CD4-positive, alpha-beta T cell treated with Interleukin-12 subunit alpha and Interleukin-12 subunit beta, for 1 hour (primary cell): ENCODE results near the gene CISH.

ENCODE experiments used
- DNase-seq: peaks from one replicate; pipeline ENCODE4 v3.0.0-alpha.2; 2020

The CISH gene

GRCh38 chr3:50635066-50635465 lies 23.5 kb upstream of the CISH start:
- DNase-seq = no peak

GRCh38 chr3:50633230-50633790 lies 21.7 kb upstream of the CISH start:
- no peak for DNase-seq

GRCh38 chr3:50632450-50632849 lies 20.9 kb upstream of the CISH start:
- peak; percentile 11 for DNase-seq

- no peak for DNase-seq
Measured at GRCh38 chr3:50630877-50631276, 19.3 kb upstream of the CISH start.

DNA sequence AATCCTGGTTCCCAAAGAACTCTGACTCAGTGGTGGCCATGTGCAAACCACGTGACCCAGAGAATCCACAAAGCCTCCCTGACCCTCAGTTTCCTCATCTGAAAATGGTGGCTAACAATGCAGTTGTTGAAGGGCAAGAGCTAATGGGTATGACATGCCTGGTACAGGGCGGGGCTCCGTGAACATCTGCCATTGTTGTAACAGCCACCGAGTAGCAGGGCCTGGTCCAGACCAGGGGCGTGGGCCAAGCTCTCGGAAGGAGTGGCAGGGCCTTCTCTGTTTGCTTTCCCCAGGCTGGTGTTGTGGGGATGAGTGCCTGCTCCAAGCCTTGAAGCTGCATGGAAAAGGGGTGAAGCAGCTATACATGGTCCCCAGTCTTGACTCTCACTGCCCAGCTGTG lies 18.8 kb upstream of the CISH start:
- DNase-seq = no peak

DNA sequence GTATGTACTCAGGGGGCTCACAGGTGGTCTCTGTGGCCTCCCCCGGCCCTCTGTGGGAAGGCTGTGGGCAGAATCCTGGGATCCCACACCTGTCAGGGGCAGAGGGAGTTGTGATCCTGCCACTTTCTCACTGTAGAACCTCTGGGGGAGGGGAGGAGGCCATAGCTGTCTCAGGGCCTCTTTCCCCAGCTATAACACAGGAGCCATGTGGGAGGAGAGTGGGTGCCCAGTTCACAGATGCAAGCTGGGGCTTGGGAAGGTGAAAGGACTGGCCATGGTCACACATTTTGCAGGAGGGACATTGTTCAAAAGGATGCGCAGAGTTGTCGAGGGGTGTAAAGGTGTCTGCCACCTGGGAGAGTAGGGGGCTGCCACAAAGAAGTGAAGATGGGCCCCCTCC lies 17.0 kb upstream of the CISH start:
- no peak for DNase-seq

DNA sequence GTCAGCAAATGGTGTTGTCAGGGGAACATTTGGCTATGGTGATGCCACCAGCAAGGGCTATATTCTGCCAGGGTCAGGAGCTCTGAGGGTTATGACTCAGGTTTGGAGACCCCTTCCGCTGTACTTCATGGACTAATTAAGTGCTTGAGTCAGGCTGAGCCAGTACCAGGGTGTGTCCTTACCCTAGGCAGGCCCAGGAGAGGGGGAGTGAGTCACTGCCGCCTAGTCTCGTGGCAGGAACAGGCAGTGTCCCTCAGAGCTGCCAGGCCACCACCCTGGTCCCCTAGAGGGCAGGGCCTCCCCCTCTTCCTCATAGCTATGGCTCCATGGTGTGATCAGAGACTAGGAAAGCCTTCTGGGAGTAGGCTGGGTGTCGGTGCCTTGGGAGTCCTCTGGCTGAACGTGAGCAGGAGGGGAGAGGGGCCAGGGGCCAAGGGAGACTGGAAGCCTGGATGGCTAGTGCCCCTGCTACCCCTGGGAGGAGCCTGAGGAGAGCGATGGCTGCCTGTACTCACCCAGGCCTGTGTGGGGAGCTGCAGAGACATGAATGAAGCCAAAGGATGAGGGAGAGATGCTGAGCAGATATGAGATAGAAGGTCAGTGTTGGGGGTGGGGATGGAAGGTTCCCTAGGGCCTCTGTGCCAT lies 16.0 kb upstream of the CISH start:
- DNase-seq = no peak

DNA sequence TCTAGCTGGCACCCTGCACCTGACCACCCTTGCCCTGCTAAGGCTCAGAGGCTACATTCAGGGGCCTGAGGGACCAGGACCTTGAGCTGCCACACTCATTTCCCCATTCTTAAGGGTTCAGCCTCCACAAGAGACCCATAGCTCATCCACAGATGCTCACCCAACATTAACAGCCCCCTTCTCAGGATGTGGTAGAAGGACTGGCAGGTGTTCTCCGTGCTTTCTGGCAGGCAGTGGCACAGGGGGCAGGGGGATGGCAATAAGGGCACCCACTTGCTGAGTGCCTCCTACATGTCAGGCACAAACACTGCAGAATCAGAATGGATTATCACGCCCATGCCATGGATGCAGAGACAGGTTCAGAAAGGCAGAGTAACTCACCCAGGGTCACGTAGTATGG lies 14.8 kb upstream of the CISH start:
- DNase-seq = no peak

DNA sequence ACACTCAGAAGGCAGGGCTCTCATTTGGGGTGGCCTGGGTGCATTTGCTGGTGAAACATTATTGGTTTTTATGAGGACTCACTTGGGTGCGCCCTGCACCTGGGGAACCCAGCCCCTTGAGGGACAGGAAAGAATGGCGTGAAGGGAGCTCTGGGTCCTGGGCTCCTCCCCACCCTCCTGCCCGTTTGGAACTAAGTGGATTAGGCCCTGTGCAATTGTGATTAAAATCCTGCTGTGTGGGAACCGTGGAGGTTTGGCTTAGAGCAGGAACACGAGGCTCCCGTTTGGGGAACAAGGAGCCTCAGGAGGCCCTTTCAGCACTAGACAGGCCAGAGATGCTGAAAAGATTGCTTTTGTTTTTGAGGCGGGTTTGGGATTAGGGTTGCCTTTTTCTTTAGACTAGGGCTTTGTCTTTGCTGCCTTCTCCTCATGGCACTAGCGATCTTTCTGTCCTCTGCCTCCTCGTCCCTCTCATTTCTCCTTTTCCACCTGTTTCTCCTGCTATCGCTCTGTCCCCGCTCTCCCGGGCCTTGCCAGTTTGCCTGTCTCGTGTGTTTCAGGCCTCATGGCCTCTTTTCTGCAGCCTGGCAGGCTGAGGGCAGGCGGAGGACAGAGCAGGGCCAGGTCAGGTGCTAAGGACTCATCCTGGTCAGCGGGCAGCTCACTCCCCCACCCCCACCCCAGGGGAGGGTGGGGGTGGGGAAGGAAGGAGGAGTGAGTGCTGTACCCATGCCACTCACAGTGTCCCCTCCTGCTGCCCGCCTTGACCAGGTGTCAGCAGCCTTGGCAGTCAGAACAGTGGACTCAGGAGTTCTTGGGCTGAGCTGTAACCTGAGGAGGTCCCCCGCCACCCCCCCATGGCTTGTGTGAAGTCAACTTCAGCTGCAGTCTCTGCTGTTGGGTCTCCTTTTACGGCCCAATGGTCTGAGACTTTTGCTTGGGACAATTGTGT lies 13.9 kb upstream of the CISH start:
- DNase-seq = no peak

GRCh38 chr3:50624634-50625033 lies 13.1 kb upstream of the CISH start:
- no peak for DNase-seq

DNA sequence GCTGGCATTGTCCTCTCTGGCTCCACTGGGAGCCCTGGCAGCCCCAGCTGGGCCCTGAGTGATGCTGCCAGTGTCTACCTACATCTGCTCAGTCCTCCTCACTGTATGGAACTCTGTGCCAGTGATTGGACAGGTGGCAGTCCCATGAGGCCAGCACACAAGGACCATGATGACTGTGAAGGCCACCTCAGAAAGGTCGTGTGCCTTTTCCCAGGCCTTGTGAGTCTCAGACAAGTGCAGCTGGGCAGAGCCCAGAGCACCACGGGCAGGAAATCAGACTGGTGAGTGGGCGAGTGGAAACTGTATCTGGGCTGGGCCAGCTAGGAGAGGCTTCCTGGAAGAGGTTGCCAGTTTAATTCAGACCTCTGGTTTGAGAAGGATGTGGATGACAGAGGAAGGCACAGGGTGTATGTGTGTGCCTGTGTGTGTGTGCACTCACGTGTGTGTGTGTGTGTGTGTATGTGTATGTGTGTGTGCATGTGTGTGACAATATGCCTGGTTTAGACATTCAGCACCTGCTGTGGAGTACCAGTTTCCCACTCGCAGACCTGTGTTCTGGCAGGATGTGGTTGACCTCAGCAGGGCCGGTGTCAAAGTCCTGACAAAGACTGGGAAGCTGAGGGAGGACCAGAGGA lies 12.4 kb upstream of the CISH start:
- DNase-seq = peak; percentile 52

DNA sequence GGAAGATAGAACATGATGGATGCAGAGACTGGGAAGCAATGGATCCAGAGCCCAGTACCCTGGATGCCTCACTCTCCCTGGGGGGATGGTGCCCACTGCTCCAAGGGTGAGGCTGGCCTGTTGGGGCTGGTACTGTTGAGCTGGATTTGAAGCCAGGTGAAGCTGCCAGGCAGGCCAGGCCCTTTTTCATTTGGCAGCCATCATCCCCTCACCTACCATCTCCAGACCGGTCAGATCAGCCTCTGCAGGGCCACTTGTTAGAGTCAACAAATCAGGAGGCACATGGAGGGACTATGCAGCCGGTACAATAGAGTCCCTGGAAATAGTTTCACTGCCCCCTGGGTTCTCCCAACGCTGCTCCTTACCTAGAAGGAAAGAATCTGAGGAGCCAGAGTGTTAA lies 11.3 kb upstream of the CISH start:
- no peak for DNase-seq

GRCh38 chr3:50620820-50621219 lies 9.2 kb upstream of the CISH start:
- no peak for DNase-seq

DNA sequence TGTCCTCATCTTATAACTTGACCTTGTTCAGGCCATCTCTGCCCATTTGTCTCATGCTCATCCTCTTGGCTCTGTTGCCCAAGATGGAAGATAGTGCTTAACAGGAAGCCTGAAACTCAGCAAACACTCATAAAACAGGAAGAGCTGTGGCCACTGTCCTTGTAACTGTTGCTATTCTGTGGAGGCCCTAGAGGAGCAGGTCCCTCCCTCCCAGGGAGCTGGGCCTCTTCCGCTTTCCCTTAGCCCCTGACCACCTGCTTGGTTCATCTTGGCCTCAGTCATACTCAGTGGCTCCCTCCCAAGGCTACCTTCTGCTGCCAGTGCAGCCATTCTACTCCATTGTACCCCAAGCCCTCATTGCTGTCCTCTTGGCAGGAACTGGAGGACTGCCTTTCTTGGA lies 8.8 kb upstream of the CISH start:
- DNase-seq = no peak

DNA sequence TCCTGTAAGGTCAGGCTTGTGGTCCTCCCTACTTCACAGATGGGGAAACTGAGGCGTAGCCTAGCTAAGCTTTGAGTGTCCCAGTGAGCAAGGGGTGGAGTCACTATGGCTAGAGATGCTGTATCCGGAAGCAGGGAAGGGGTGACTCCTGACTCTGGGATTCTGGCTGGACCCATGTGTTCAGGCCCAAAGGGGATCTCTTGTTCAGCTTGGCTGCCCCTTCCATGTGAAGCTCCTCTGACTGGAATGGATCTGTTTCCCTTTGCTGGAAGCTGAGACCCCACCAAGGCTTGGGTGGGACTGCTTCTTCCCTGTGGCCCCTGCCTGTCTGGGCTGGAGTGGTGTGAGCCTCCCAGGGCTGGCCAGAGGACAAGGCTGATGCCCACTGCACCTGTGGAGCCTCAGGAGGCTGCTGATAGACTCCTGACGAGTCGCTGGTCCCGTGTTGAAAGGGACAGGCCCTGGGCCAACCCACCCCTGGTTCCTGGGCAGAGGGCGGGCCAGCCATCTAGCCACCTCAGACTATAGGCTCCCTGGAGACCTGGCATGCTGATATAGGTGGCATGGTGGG lies 6.4 kb upstream of the CISH start:
- no peak for DNase-seq

- peak; percentile 41 for DNase-seq
Measured at GRCh38 chr3:50617096-50617791, 5.7 kb upstream of the CISH start, which contains the start of gene MAPKAPK3. MAPKAPK3 (plus strand) TSS chr3:50617151; CDS start chr3:50617566, 415 bp downstream.

- peak; percentile 95 for DNase-seq
Measured at GRCh38 chr3:50616770-50617095, 5.2 kb upstream of the CISH start.

GRCh38 chr3:50616003-50616769 lies 4.6 kb upstream of the CISH start:
- peak; percentile 86 for DNase-seq

- no peak for DNase-seq
Measured at GRCh38 chr3:50615190-50615589, 3.6 kb upstream of the CISH start.

- DNase-seq = no peak
Measured at GRCh38 chr3:50612970-50613846, 1.6 kb upstream of the CISH start.
